ENCODE measurements around the gene MICB.

- TF ChIP-seq CTCF (optimal IDR thresholded peaks at IDR 0.05 in 1 of 3, IDR thresholded peaks at IDR 0.05 in 1 of 3, conservative IDR thresholded peaks at IDR 0.05 in 1 of 3; ENCODE audit: extremely low read depth in 1 of 3, insufficient read depth in 2 of 3, low read length in 3 of 3) (no peak), EZH2 (IDR thresholded peaks at IDR 0.05; ENCODE audit: low read length) (no peak)
Observed at GRCh38 chr6:31559606-31559957, 61.6 kb downstream of the MICB start.

All from keratinocyte (primary cell).